NCI-H2029 treated with DMSO at 0.1 percent for 48 hours (cell line): ENCODE measurements around the gene LSM6.

Experiments used
- DNase-seq: peaks from one replicate; lab custom pipeline; 2025; lab: John Stamatoyannopoulos, UW

The LSM6 gene

DNA sequence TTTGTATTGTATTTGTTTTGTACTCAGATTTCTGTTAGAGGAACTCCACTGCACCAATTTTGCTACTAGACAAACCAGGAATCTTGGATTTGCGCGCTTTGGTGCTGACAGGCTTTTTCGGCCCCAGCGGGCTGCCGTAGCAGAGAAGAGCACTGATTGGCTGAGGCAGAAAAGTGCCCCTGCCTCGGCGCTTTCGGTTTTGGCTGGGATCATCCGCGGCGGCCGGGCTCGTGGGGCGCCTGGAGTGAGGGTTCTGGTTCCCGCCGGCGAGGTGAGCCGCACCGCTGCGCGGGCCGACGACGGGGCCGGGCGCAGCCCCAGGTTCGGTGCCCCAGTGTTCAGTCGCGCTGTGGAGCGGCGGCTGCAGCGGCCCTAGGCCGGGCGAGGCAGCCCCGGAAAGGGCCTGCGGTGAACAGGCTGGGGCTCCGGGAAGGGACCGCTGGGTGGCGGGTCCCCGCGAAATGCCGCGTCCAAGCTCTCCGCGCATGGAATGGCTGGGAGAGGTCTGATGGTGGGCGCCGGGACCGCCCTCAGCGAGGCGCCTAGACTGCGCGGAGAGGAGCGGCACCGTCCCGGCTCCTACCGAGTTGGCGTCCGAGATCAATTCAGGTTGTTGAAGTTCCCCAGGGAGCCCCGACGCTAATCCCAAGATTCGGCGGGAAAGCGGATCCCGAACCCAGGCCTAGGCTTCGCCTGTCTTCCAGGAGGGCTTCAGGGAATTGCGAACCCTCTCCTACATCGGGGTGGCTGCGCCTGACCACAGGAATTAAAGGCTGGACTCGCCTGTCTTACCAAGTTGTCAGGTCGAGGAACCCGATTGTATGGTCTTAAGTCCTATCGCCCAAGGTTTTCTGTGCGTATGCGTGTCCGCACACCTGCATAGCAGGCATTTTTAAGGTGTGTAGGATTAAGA is at the start of gene LSM6:
LSM6 (plus strand) TSS at position 178 of the 913 bp plus-strand sequence. CDS start 7,204 bp downstream, outside the sequence.
- DNase-seq = peak; percentile 26

- no peak for DNase-seq
Observed at GRCh38 chr4:146132445-146132844, 43.1 kb upstream of the LSM6 start.

DNA sequence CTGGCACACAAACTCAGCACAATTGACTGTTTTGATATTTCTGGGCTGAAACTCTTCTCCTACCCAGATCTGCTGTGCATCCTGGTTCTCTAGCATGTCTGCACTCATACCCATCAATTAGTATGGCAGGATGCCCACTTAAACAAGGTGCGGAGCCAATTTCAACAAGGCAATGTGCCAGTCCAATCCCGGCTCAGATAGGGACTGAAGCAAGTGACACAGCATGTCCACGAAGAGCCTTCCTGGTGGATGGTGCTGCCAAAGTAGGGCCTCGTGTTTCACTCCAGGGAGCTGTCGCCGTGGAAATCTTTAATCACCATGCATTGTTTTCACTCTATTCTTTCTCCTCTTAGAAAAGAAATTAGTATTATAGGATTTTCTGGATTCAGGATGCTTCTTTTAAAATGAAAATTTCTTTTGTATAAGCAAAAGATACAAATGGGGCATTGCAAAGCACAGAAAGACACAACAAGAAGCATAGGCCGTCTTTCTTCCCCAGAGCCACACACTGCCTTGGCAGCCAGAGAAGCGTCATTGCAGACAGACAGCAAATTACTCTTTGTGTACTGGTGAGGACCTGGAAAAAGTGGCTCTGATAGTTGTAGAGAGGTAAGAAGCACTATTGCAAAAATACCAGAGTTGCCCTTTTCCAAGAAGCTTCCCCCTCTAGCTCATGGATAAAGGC is 40.6 kb upstream of the LSM6 start:
- peak; percentile 76 for DNase-seq

GRCh38 chr4:146135941-146136340 is 39.6 kb upstream of the LSM6 start:
- no peak for DNase-seq

GRCh38 chr4:146142768-146143167 is 32.8 kb upstream of the LSM6 start:
- no peak for DNase-seq

DNA sequence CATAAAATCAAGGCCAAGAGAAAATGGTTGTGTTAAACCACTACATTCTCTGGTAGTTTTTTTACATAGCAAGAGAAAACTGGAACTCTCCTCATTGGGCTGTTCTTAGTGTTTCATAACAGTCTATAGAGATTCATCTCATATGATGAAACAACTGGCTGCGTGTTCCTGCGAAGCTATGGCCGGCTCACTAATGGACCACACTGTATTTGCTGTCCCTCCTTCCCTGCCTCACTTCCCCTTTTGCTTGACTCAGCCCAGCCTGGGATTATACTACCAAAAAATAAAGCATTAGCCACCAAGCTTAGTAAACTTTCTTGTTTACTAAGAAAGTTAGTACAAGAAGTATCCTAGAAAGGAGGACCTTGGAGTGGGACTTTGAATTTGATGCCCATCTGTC is 31.6 kb upstream of the LSM6 start:
- no peak for DNase-seq

- DNase-seq = no peak
Observed at GRCh38 chr4:146146918-146147317, 28.6 kb upstream of the LSM6 start.

DNA sequence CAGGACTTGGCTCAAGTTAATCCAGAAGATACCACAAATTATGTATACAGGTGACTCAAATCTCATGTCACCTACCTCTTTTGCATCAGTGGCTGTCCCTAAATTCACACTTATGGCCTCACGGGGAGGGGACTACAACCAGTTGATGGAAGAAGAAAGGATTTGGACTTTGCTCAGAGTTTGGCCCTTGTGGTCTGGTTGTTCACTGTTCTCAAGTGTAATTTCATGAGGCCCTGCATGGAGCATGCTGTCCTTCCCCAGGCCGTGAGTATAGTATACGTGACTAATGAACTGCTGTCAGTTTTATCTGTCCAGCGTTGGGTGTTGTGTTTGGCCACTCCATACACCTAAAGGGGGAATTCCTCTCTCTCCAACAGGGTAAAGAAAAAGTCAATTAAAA is 27.5 kb upstream of the LSM6 start:
- no peak for DNase-seq

DNA sequence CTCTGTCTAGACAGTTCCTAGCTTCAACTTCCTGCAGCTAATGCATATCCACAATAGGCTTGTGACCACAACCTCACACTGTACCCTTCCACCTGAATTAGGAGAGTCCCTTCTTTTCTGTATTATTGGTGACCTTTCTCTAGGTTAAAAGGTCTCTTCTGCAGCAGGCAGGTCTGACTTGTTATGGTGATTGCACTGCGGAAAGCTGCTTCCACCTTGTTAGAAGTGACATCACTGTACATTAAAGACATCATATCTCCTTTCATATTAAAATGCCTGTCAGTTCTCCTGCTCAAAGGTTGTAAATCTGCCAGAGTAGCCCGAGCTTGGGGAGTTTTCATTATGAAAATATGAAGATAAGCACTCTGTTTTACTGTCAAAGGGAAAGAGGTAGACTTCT is 21.5 kb upstream of the LSM6 start:
- DNase-seq = no peak

DNA sequence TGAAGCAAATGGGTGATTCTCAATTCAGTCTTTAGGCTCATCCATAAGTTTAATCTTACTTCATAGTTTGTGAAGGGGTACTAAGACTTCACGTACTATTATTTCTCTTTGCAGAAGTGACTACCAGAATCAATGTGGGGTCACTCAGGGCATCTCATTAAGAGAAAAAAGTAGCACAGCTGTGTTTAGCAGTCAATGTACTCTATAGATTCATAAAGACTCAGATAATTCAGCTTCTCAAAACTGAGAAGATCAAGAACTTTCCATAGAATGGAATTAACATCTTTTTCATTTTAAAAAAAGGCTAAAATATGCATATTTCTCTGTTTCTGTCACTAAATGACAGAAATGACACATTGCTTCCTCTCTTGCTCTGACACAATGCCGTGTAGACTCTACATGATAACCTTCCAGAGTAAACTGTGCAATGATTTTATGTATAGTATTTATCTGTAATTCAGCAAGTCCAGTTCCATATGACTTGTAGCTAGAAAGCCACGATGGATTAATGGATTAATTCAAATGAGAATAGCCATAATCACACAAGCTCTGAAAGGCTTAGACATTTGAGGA is 20.3 kb upstream of the LSM6 start:
- no peak for DNase-seq

DNA sequence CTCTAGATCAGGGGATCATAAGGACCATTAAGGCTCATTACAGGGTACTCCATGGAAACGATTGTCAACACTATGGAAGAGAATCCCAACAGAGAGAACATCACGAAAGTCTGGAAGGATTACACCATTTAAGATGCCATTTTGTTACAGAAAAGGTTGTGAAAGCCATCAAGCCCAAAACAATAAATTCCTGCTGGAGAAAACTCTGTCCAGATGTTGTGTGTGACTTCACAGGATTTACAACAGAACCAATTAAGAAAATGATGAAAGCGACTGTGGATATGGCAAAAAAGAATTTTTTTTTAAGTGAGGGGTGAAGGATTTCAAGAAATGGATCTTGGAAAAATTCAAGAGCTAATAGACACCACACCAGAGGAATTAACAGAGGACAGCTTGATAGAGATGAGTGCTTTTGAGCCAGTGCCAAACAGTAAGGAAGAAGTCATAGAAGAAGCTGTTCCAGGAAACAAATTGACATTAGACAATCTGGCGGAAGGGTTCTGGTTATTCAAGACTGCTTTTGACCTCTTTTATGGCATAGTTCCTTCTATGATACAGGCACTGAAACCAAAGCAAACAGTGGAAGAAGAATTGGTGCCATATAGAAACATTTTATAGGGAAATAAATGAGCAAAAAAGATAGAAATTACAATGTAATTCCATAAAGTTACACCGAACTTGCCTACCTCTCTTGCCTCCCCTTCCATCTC is 17.3 kb upstream of the LSM6 start:
- no peak for DNase-seq

- DNase-seq = no peak
Observed at GRCh38 chr4:146159384-146160058, 16.0 kb upstream of the LSM6 start.

DNA sequence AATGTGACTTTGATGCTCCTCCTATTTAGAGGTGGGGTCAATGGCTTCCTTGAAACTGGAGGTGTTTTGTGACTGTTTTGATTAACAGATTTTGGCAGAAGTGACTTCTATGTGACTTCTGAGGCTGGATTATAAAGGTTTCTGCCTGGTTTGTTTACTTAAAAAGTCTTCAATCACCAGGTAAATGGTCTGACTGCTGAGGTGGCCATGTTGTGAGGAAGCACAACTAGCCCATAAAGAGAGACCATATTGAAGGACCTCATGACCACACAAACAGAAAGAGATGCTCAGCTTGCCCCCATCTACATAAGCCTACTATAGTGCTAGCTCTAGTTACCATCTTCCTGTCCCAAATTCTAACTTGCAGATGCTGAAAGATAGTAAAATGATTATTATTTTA is 14.3 kb upstream of the LSM6 start:
- no peak for DNase-seq

DNA sequence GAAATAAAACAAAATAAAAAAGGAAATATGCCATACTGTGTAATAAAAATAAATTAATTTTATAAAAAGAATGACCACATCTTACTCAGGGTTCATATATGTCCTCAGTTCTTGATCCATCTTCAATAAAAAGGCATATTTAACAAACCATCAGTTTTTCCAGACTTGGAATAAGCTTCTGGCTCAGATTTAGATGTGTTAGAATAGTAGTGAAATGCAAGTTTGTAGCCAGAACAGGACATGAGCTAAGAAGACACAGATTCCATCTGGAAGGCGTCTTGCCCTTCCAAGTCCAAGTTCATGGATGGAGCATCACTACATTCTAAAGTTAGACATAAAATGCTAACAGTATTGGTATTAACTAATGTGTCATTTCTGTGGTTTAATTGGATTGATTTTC is 10.3 kb upstream of the LSM6 start:
- DNase-seq = no peak

DNA sequence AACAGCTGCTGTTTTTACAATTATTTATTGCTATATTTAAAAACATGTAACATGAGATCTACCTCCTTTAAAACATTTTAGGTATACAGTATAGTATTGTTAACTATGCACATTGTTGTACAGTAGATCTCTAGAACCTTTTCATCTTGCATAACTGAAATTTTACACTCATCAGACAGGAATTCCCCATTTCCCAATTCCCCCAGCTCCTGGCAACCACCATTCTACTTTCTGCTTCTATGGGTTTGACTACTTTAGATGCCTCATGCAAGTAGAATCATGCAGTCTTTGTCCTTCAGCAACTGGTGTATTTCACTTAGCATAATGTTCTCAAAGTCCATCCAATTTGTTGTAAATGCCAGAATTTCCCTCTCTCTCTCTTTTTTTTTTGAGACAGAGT is 9.7 kb upstream of the LSM6 start:
- DNase-seq = no peak

- DNase-seq = no peak
Observed at GRCh38 chr4:146170149-146170548, 5.4 kb upstream of the LSM6 start.

- no peak for DNase-seq
Observed at GRCh38 chr4:146176891-146177290, 1.4 kb downstream of the LSM6 start.

GRCh38 chr4:146178126-146178525 is 2.6 kb downstream of the LSM6 start:
- DNase-seq = no peak

DNA sequence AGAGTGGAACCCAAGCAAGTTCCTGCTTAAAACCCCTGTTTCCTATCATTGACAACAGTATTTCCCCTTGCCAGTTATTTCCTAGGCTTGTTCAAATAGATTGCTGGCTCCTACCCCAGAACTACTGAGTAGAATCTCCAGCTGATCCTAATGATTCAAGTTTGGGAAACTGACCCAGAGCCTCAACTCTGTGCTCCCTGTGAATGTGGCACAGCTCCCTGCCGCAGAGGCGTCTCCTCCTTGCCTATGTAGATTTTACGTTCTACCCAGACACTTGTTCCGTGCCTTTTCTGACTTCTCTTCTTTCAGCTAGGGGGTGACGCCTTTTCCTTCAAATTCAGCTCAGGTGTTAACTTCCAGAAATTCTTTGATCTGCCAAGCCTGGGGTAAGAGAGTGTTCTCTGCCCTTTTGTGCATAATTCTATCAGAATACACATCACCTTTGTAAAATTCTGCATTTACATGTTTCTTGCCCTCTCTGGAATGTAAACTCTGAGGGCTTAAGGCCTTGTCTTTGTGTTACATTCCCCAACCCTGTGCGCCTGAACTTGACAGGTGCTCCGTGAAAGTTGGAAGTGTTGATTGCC is 4.4 kb downstream of the LSM6 start:
- no peak for DNase-seq

- no peak for DNase-seq
Observed at GRCh38 chr4:146182443-146182842, 6.9 kb downstream of the LSM6 start.

DNA sequence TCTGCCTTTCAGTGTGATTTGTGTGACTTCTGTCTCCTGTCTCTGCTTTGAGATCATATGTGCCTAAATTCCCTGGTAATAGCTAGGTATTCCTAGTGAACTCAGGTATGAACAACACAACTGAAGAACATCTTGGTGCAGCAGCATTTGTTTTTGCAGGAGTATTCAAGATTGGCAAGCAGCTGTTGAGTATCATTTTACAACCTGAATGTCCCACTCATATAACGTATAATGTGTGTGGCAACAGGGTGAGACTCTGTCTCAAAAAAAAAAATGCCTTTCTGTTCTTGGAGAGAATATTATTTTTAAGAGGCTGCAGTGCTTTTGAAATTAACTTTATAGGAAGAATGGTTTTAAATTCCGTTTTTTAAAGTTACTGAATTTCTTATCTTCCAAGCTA is 7.7 kb downstream of the LSM6 start:
- no peak for DNase-seq
